Hepatocyte (in vitro differentiated cells): Measurements from ENCODE around the gene MID1. TPM values are rescaled to one million over a fixed set of nuclear protein-coding genes. Genes with fewer than 3 reads are reported as not detected.

Source experiments
- DNase-seq: peaks from one replicate; pipeline ENCODE4 v3.0.0-alpha.2; 2016; ENCODE audit warnings: low spot score
- H2AFZ ChIP-seq: fragments of 200-600 bp; sonication (generic); 2 replicates; pipeline ENCODE4 v1.6.0; 2016; ENCODE audit warnings: antibody characterized with exemption, mild to moderate bottlenecking
- H3K27ac ChIP-seq: fragments of 200-600 bp; sonication (generic); 2 replicates; pipeline ENCODE4 v1.5.1; 2016; ENCODE audit warnings: mild to moderate bottlenecking
- H3K27me3 ChIP-seq: fragments of 200-600 bp; sonication (generic); 2 replicates; pipeline ENCODE4 v1.6.1; 2016
- H3K36me3 ChIP-seq: fragments of 200-600 bp; sonication (generic); replicated peaks from 2 replicates; pipeline ENCODE4 v1.5.1; 2016; ENCODE audit warnings: low read depth; ENCODE audit not compliant: insufficient read depth
- H3K4me1 ChIP-seq: fragments of 200-600 bp; sonication (generic); 2 replicates; pipeline ENCODE4 v1.5.1; 2016; ENCODE audit warnings: mild to moderate bottlenecking, moderate library complexity; ENCODE audit not compliant: insufficient read depth
- H3K4me2 ChIP-seq: fragments of 200-600 bp; sonication (generic); 2 replicates; pipeline ENCODE4 v1.6.0; 2016
- H3K4me3 ChIP-seq: fragments of 200-600 bp; sonication (generic); 2 replicates; pipeline ENCODE4 v1.5.1; 2016; ENCODE audit warnings: mild to moderate bottlenecking
- H3K79me2 ChIP-seq: fragments of 200-600 bp; sonication (generic); 2 replicates; pipeline ENCODE4 v1.6.0; 2017; ENCODE audit warnings: mild to moderate bottlenecking
- H3K9me2 ChIP-seq: fragments of 200-600 bp; sonication (generic); replicated peaks from 2 replicates; pipeline ENCODE4 v1.6.0; 2017; ENCODE audit warnings: mild to moderate bottlenecking; ENCODE audit not compliant: insufficient read depth
- H3K9me3 ChIP-seq: fragments of 200-600 bp; sonication (generic); 2 replicates; pipeline ENCODE4 v1.5.1; 2016; ENCODE audit warnings: low read depth, mild to moderate bottlenecking
- H4K20me1 ChIP-seq: fragments of 200-600 bp; sonication (generic); 2 replicates; pipeline ENCODE4 v1.6.0; 2016; ENCODE audit warnings: mild to moderate bottlenecking; ENCODE audit not compliant: insufficient read depth, poor library complexity, severe bottlenecking
- EZH2 ChIP-seq: fragments of 200-600 bp; sonication (generic); IDR thresholded peaks from 2 replicates; pipeline ENCODE4 v1.6.1; 2016; ENCODE audit warnings: antibody characterized with exemption, mild to moderate bottlenecking, borderline replicate concordance
- EZH2phosphoT487 ChIP-seq: fragments of 200-600 bp; sonication (generic); IDR thresholded peaks from one replicate; pipeline ENCODE4 v1.6.1; 2018; ENCODE audit warnings: antibody characterized with exemption, mild to moderate bottlenecking, low read depth, moderate library complexity; ENCODE audit not compliant: unreplicated experiment, severe bottlenecking
- WGBS: methylation state at CpG from one replicate; pipeline ENCODE4 v1.1.6; 2016; ENCODE audit warnings: low lambda C conversion rate; ENCODE audit errors: missing lambda C conversion rate; 5-methylcytosine and 5-hydroxymethylcytosine counted together
- polyA plus RNA-seq: library from polyadenylated mRNA; unstranded; fragments of >200 nt; fragmentation: Nextera tagmentation; extraction: Ambion mirVana; gene quantifications from 2 replicates; pipeline ENCODE4 v1.2.1, GENCODE V29; 2016
- total RNA-seq: library from RNA; depleted of rRNA; stranded (reverse); fragments of >200 nt; gene quantifications from 2 replicates; pipeline ENCODE4 v1.2.3, GENCODE V29; 2014
- TF ChIP-seq, protein P1 (sequence below): fragments of 200-600 bp; sonication (generic); IDR thresholded peaks from 2 replicates; pipeline ENCODE4 v1.5.1; 2016; ENCODE audit warnings: antibody characterized with exemption, mild to moderate bottlenecking; ENCODE audit not compliant: poor library complexity

Gene MID1
- total and polyA plus RNA-seq, 2 experiments from 2014 or later, result 21.1 to 21.3 TPM

DNA sequence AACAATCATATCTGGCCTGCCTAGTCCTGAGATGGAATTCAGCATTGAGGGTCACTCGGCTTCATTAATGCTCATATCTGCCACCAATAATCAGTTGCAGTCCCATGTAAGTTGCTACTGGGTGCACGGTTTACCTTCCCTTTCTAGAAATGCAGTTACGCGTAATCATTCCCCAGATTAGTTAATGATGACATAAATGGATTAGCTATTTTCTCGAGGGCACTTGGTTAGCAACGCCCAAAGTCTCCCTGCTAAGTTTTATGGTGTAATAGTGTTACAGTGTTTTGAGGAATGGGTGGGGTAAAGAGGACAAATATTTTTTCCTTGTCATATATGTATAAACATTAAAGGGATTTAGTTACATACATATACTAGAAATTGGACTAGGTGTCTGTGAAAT, 118.8 kb downstream of the MID1 start:
- TF ChIP-seq EZH2phosphoT487, result no peak
- TF ChIP-seq EZH2, result no peak
- TF ChIP-seq, protein P1, sequence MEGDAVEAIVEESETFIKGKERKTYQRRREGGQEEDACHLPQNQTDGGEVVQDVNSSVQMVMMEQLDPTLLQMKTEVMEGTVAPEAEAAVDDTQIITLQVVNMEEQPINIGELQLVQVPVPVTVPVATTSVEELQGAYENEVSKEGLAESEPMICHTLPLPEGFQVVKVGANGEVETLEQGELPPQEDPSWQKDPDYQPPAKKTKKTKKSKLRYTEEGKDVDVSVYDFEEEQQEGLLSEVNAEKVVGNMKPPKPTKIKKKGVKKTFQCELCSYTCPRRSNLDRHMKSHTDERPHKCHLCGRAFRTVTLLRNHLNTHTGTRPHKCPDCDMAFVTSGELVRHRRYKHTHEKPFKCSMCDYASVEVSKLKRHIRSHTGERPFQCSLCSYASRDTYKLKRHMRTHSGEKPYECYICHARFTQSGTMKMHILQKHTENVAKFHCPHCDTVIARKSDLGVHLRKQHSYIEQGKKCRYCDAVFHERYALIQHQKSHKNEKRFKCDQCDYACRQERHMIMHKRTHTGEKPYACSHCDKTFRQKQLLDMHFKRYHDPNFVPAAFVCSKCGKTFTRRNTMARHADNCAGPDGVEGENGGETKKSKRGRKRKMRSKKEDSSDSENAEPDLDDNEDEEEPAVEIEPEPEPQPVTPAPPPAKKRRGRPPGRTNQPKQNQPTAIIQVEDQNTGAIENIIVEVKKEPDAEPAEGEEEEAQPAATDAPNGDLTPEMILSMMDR, result no peak
- Histone ChIP-seq H3K27me3 (no peaks in the 10 kb centered on the region), H3K79me2 (no peaks in the 10 kb centered on the region), H3K36me3 (no peaks in the 10 kb centered on the region), H3K27ac (no peak overlapping the region), H4K20me1 (no peaks in the 10 kb centered on the region), H3K9me2 (no peaks in the 10 kb centered on the region), H3K4me1 (no peaks in the 10 kb centered on the region), H3K9me3 (no peaks in the 10 kb centered on the region), H3K4me2 (no peak overlapping the region), H3K4me3 (no peak overlapping the region), H2AFZ (no peak overlapping the region)
- no peak for DNase-seq
- WGBS, result 78% methylated on average over 6 of the region's 6 CpGs

DNA sequence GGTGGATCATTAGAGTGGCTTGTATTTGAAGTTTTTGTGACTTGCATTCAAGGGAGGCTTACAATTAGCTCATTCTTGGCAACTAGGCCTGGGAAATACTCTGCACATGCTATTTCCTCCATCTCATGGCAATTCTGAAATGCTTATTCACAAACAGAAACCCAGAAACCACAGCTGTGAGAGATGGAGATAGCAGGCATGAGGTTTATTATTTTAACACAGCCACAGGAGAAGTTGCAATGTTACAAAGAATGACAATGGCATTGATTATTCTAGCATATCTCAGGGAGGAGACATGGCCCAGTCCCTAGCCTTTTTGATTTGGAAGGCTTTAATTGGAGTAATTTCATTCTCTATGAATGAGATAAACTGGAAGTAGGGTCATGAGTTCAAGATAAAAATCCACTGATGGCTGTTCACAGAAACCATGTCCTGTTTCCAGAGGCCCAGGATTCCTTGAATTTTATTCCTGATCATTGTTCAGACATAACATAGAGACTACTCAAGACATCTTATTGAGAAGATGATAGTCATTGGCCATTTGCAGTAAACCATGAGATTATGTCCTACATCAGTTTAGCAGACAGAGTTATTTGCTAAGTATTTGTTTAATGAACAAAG, 123.9 kb downstream of the MID1 start:
- no peak for TF ChIP-seq EZH2
- no peaks in the 10 kb centered on the region for H3K36me3 ChIP-seq
- no peak for DNase-seq
- H3K27ac ChIP-seq, result no peak overlapping the region
- no peak overlapping the region for H2AFZ ChIP-seq
- no peaks in the 10 kb centered on the region for H3K9me3 ChIP-seq
- H3K27me3 ChIP-seq, result no peaks in the 10 kb centered on the region
- no peaks in the 10 kb centered on the region for H3K9me2 ChIP-seq
- no peaks in the 10 kb centered on the region for H3K4me1 ChIP-seq
- no peaks in the 10 kb centered on the region for H3K79me2 ChIP-seq
- no peak overlapping the region for H3K4me3 ChIP-seq
- no peak overlapping the region for H3K4me2 ChIP-seq
- H4K20me1 ChIP-seq, result no peaks in the 10 kb centered on the region

DNA sequence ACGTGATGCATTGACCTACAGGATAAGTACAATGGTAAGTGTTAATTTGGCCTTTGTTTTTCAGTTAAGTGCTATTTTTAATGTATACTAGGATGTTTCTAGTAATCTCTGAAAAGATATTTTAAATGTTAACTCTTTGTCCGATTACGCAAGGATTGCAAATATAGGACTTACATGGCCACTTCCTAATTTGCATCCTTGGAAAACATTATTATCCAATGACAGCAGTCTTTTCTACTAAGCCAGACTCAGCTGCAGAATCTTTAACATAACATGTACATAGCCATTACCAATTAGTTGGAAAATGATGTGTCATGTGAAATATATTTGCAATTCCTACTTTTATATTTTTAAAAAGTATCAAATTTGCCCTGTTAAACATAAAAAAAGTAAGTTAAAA, 124.7 kb downstream of the MID1 start:
- Histone ChIP-seq H3K27me3 (no peaks in the 10 kb centered on the region), H3K36me3 (no peaks in the 10 kb centered on the region), H4K20me1 (no peaks in the 10 kb centered on the region), H3K9me3 (no peaks in the 10 kb centered on the region), H3K4me3 (no peak overlapping the region), H2AFZ (no peak overlapping the region), H3K9me2 (no peaks in the 10 kb centered on the region), H3K4me2 (no peak overlapping the region), H3K27ac (no peak overlapping the region), H3K4me1 (no peaks in the 10 kb centered on the region), H3K79me2 (no peaks in the 10 kb centered on the region)
- WGBS, result 91% methylated on average over 3 of the region's 3 CpGs
- no peak for DNase-seq
- TF ChIP-seq EZH2 (no peak), EZH2phosphoT487 (no peak)
- TF ChIP-seq, protein P1, result no peak

DNA sequence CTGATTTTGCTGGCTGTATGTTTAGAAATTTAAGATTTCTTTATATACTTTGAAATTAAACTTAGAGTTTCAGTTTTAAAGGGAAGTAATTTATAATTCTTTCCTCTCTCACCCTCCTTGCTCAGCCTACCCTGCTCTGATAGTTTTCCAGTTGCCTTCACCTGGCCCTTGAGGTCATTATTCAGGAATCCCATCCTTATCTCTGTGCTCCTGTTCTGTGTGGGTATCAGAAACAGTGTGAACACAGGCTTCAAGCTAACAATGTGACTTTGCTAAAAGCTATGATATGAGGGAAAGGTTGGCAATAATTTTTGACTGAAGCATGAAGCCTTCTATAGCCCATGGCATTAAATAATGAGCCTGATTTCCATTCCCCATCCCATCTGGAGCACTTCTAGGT, 128.1 kb downstream of the MID1 start:
- Histone ChIP-seq H3K9me3 (no peaks in the 10 kb centered on the region), H3K4me3 (no peak overlapping the region), H2AFZ (no peak overlapping the region), H3K4me1 (no peaks in the 10 kb centered on the region), H3K36me3 (no peaks in the 10 kb centered on the region), H3K4me2 (no peak overlapping the region), H3K27me3 (no peaks in the 10 kb centered on the region), H3K9me2 (no peaks in the 10 kb centered on the region), H3K79me2 (no peaks in the 10 kb centered on the region), H3K27ac (no peak overlapping the region), H4K20me1 (no peaks in the 10 kb centered on the region)
- TF ChIP-seq, protein P1, result no peak
- TF ChIP-seq EZH2, result no peak
- no peak for TF ChIP-seq EZH2phosphoT487
- DNase-seq, result no peak
